OCI-M2 (cell line): Measurements from ENCODE around the gene AUH.
"Not testable (repeated sequence)": the region's sequence is repeated elsewhere in the genome, so short reads cannot be mapped to it uniquely, and the experiment has no call there.

Source experiments
- DNase-seq: peaks from one replicate; lab custom pipeline; 2025; ENCODE audit not compliant: unreplicated experiment; lab: John Stamatoyannopoulos, UW

AUH gene

DNA sequence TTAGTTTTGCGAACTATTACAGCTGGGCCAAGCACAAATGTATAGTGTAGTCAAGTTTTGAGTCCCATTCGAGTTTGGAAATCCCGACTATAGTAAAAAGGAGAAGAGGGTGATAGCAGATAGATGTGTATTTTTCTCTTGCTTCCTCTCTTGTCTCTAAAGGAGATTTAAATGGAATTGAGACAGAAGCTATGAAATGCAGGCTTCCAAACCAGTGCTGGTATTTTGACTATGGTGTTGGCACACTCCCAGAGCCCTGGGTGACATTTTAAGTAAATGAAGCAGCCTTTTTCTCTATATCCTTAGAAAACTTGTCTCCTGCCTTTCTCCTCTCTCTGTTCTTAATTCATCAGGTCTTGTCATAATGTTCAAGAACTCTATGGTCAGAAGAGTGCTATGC lies 17.7 kb upstream of the AUH start:
- no peak for DNase-seq

GRCh38 chr9:91378695-91379127 lies 17.0 kb upstream of the AUH start:
- no peak for DNase-seq

DNA sequence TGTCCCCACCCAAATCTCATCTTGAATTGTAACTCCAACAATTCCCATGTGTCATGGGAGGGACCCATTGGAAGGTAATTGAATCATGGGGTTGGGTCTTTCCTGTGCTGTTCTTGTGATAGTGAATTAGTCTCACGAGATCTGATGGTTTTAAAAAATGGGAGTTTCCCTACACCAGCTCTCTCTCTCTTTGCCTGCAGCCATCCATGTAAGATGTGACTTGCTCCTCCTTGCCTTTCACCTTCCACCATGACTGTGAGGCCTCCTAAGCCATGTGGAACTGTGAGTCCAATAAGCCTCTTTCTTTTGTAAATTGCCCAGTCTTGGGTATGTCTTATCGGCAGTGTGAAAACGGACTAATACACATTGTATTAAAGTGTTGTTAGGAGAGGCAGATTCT lies 16.3 kb upstream of the AUH start:
- not testable (repeated sequence) for DNase-seq

GRCh38 chr9:91376239-91376638 lies 14.5 kb upstream of the AUH start:
- no peak for DNase-seq

- DNase-seq: no peak
Observed at GRCh38 chr9:91374939-91375338, 13.2 kb upstream of the AUH start.

DNA sequence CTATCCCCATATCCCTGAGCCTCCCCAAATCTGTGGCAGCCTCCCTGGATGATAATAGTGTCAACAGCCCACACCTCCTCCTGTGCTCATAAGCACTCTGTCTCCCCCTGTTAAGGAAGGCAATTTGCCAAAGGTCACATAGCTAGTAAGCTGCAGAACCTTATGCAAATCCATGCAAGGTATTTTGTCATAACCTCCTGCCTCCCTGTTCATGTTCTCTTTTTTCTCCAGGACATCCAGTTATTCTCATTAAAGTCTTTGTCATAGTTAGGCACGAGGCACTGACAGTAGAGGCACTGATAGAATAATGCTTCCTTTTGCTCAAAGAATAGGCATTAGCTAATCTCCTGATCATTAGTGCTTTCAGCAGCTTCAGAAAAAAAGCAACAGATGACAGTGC lies 10.2 kb upstream of the AUH start:
- no peak for DNase-seq

DNA sequence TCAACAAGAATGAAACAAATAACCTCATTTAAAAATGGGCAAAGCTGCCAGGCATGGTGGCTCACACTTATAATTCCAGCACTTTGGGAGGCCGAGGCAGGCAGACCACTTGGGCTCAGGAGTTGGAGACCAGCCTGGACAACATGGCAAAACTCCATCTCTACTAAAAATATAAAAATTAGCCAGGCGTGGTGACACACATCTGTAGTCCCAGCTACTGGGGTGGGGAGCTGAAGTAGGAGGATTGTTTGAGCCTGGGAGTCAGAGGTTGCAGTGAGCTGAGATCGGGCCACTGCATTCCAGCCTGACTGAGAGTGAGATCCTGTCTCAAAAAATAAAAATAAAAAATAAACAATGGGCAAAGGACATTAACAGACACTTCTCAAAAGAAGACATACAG lies 8.3 kb upstream of the AUH start:
- not testable (repeated sequence) for DNase-seq

DNA sequence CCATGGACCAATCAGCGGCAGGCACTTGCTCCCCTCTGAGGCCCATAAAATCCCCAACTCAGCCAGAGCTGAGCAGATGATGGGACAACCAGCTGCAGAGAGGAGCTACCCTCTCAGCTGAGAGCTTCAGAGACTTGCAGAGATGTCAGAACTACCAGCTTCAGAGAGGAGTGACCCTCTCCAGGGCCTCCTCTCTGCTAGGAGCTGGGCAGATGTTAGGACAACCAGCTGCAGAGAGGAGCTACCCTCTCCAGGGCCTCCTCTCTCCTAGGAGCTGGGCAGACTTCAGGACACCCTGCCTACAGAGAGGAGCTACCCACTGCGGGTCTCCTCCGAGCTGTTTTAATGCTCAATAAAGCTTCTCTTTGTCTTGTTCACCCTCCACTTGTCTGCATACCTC lies 3.0 kb upstream of the AUH start:
- no peak for DNase-seq

- DNase-seq: no peak
Observed at GRCh38 chr9:91364005-91364404, 2.3 kb upstream of the AUH start.

GRCh38 chr9:91362051-91362611 lies 413 bp upstream of the AUH start:
- DNase-seq: no peak

- DNase-seq: no peak
Observed at GRCh38 chr9:91360551-91361290, 997 bp downstream of the AUH start.

DNA sequence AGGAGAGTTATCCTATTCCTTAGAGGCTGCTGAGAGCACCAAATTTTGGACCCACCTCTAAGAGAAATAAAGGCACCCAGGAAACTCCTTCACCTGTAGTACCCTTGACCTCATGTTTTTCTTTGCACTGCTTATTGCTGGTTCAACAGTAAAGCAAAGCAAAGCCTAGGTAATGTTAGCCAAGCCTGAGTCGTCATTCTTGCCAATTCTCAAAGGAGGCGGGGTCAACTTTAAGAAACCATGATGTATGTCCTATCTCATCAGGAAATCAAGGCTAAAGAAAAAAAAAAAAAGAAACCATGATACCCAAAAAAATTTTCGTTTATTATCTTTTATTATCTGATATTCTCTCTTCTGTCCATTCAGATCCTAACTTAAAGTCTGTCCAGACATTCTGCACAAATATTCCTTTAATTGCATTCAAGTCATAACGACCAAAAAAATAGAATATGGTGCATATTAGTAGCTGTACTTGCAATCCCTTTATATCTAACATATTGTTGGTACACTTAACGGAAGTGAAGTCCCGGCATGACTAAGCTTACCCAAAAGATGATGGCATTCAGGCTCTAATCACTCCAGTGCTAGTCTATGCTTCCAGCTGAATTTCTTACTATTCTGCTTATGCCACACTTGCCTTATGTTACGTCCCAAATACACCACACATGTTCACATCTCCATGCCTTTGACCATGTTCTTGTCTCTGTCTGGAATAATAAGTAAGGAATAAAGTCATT lies 1.8 kb downstream of the AUH start:
- no peak for DNase-seq

GRCh38 chr9:91359083-91359482 lies 2.6 kb downstream of the AUH start:
- no peak for DNase-seq

- DNase-seq: no peak
Observed at GRCh38 chr9:91354881-91355280, 6.8 kb downstream of the AUH start.

DNA sequence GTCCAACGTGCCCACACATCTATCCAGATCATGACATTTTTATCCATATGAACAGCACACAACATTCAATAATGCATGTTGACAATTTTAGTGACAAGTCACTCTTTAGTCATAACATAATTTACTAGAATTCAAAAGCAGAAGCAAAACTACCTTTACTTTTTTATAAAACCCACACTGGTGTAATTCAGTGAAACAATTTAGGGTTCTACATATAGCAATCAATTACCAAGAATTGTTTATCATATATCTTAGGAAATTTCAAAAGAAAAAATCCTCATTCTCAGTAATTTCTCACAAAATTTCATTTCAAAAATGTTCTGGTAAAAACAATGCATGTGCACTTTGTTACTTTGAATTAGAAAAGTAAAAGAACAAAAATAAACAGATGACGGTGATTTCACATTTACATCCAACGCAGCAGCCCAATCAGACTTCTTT lies 12.6 kb downstream of the AUH start:
- DNase-seq: no peak

- DNase-seq: no peak
Observed at GRCh38 chr9:91348191-91348807, 13.4 kb downstream of the AUH start.

DNA sequence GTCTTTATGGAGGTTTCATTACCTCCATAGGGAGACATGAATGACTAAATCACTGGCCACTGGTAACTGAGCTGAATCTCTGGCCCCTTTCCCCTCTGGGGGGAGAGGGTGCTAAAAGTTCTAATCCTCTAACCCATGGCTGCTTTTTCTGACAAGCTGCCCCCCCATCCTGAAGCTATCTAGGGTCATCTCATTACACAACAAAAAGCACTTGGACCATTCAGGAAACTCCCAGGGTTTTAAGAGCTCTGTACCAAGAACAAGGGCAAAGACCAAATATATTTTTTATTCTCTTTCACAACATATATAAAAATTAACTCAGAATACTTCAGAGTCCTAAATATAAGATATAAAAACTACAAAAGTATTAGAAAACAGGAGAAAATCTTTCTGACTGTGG lies 14.3 kb downstream of the AUH start:
- no peak for DNase-seq

- no peak for DNase-seq
Observed at GRCh38 chr9:91346644-91347043, 15.1 kb downstream of the AUH start.

DNA sequence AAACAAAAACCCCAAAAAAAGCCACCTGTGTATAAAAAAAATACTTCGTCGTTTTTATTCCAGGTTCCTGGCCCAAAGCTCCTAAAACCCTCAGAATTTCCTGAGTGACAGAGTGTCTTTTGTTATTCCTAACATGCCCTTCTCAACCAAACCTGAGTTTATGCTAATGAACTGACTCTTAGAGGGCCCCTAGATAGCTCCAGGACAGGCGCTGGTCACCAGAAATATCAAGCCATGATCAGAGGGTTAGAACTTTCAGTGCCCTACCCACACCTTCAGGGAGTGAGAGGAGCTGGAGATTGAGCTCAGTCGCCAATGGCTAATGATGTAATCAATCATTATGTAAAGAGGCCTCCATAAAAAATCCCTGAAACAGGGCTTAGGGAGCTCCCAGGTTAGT lies 15.7 kb downstream of the AUH start:
- no peak for DNase-seq

GRCh38 chr9:91342575-91342974 lies 19.1 kb downstream of the AUH start:
- no peak for DNase-seq

- DNase-seq: no peak
Observed at GRCh38 chr9:91341749-91342148, 20.0 kb downstream of the AUH start.

- DNase-seq: no peak
Observed at GRCh38 chr9:91341258-91341746, 20.4 kb downstream of the AUH start.
